ENCODE measurements around the gene DBN1.

DNA sequence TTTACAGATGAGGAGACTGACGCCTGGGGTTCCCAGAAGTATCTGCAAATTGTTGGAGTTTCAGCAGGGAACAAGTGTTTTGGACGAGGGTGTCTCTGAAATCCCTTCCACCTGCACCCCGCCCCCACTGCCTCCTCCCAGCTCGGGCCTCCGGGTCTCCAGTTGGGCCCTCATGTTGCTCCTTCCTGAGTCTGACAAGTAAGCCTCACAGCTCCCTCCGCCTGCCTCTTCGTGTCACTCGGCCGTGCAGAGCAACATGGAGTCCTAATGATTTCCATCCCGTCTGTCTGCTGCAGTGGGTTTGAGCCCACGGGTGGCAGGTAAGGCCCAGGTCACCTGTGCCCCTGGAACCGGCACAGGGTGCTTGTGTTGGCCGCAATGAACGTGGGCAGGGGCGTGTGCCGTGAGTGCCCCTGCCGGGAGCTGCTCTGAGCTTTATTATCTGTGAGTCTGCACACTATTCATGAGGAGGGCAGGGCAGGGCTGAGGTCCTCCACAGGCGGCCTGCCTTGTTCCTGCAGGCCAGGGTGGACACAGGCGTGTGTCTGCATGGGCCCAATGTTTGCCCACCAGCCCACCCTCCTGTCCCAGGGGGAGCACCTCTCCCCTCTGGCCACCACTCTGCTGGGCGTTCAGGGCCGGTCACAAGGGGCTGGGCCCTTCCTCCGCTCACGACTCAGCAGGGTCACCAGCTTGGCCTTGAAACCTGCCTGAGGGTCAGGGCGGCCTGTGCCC is 30.1 kb upstream of the DBN1 start:
- TF ChIP-seq EZH2 (IDR thresholded peaks at IDR 0.05; ENCODE audit: insufficient read depth, poor library complexity, severe bottlenecking): no peak
- no peak for TF ChIP-seq EZH2phosphoT487 (IDR thresholded peaks at IDR 0.05; ENCODE audit: insufficient read depth, low read depth)

Data from GM23248 (cell line).